H1 (cell line): Measurements from ENCODE around the gene CRADD. TPM values are rescaled to one million over a fixed set of nuclear protein-coding genes. Genes with fewer than 3 reads are reported as not detected.

Experiments
- CTCF ChIA-PET: fragments of 300-600 bp; sonication (Branson Sonifier 250); formaldehyde crosslinking; loops from one replicate; lab custom pipeline; 2021; ENCODE audit not compliant: partially characterized antibody; lab: Charles Lee
- POLR2A ChIA-PET: fragments of 300-600 bp; sonication (Branson Sonifier 250); formaldehyde crosslinking; loops from one replicate; lab custom pipeline; 2021; ENCODE audit warnings: inconsistent platforms; ENCODE audit not compliant: partially characterized antibody; lab: Charles Lee
- DNase-seq, 2 experiments: peaks; one replicate each; pipeline versions ENCODE4 v3.0.0 to v3.0.0-alpha.2; 2010 to 2022; ENCODE audit warnings: low spot score in 2 of 2, low read depth in 1 of 2, mixed read lengths in 1 of 2
- FAIRE-seq: peaks from 2 replicates; lab custom pipeline; 2011; peaks lifted over from hg19 to GRCh38; lab: Jason Lieb, UNC
- H2AFZ ChIP-seq: 2 replicates; pipeline ENCODE4 v1.8.1; 2012; ENCODE audit warnings: low read length, inconsistent platforms
- H2AK5ac ChIP-seq: 2 replicates; pipeline ENCODE4 v1.6.1; 2013; ENCODE audit warnings: low read depth, low read length
- H2BK120ac ChIP-seq: replicated peaks from 2 replicates; pipeline ENCODE3; 2013; ENCODE audit warnings: low read depth, low read length, inconsistent platforms
- H2BK12ac ChIP-seq: 2 replicates; pipeline ENCODE4 v1.6.1; 2013; ENCODE audit warnings: low read depth, low read length
- H2BK15ac ChIP-seq: 2 replicates; pipeline ENCODE4 v1.6.1; 2013; ENCODE audit warnings: low read length
- H2BK20ac ChIP-seq: 2 replicates; pipeline ENCODE4 v1.6.1; 2013; ENCODE audit warnings: low read length
- H2BK5ac ChIP-seq: 2 replicates; pipeline ENCODE4 v1.6.1; 2013; ENCODE audit warnings: low read depth, low read length
- H3K14ac ChIP-seq: 2 replicates; pipeline ENCODE4 v1.6.1; 2013; ENCODE audit warnings: inconsistent platforms; ENCODE audit not compliant: insufficient read length
- H3K18ac ChIP-seq: 2 replicates; pipeline ENCODE4 v1.6.1; 2013; ENCODE audit warnings: low read length; ENCODE audit errors: extremely low read depth
- H3K23ac ChIP-seq: 2 replicates; pipeline ENCODE4 v1.6.1; 2013; ENCODE audit warnings: inconsistent platforms; ENCODE audit not compliant: insufficient read length
- H3K23me2 ChIP-seq: 2 replicates; pipeline ENCODE4 v1.6.1; 2013; ENCODE audit warnings: low read depth, low read length
- H3K27ac ChIP-seq: 2 replicates; pipeline ENCODE4 v1.6.1; 2011; ENCODE audit warnings: low read depth, low read length, inconsistent platforms
- H3K27me3 ChIP-seq, 4 experiments: replicated peaks in 1 of 4; 1 replicate in 1 of 4; 2 replicates in 3 of 4; pipeline versions ENCODE4 v1.6.1 to v1.8.1; 2011 to 2013; ENCODE audit warnings: low read length in 3 of 4, mild to moderate bottlenecking in 3 of 4, inconsistent platforms in 2 of 4, mixed read lengths in 2 of 4, moderate library complexity in 1 of 4; ENCODE audit not compliant: control insufficient read depth in 3 of 4, insufficient read depth in 3 of 4; ENCODE audit errors: extremely low read depth in 1 of 4
- H3K36me3 ChIP-seq, 4 experiments: 2 replicates each; pipeline versions ENCODE4 v1.6.1 to v1.8.1; 2011 to 2013; ENCODE audit warnings: mild to moderate bottlenecking in 4 of 4, low read length in 3 of 4, moderate library complexity in 2 of 4, control low read depth in 1 of 4, inconsistent platforms in 1 of 4; ENCODE audit not compliant: insufficient read depth in 4 of 4, control insufficient read depth in 2 of 4
- H3K4ac ChIP-seq: replicated peaks from 2 replicates; pipeline ENCODE3; 2013; ENCODE audit warnings: low read length, low read depth, mixed read lengths, inconsistent platforms; ENCODE audit not compliant: insufficient read length
- H3K4me1 ChIP-seq, 4 experiments: replicated peaks in 1 of 4; 1 replicate in 1 of 4; 2 replicates in 3 of 4; pipeline versions ENCODE4 v1.6.1 to v1.8.1; 2011 to 2013; ENCODE audit warnings: low read length in 3 of 4, inconsistent platforms in 2 of 4, mixed read lengths in 1 of 4; ENCODE audit not compliant: insufficient read depth in 4 of 4, control insufficient read depth in 3 of 4
- H3K4me2 ChIP-seq, 2 experiments: 2 replicates each; pipeline versions ENCODE4 v1.6.1 to v1.8.1; 2011 to 2013; ENCODE audit warnings: low read depth in 2 of 2, low read length in 2 of 2, control low read depth in 1 of 2, inconsistent platforms in 1 of 2, mild to moderate bottlenecking in 1 of 2; ENCODE audit not compliant: insufficient read depth in 1 of 2
- H3K4me3 ChIP-seq, 4 experiments: fragments of 200-600, 300-600 bp in 1 of 4; sonication (generic), shearing (Covaris generic), sonication (Bioruptor Twin) in 1 of 4; 2 replicates each; pipeline versions ENCODE4 v1.5.1 to v1.8.1; 2011 to 2016; ENCODE audit warnings: low read length in 4 of 4, low read depth in 3 of 4, control low read depth in 2 of 4, inconsistent platforms in 2 of 4, mild to moderate bottlenecking in 2 of 4, mixed read lengths in 1 of 4, moderate library complexity in 1 of 4; ENCODE audit not compliant: insufficient read depth in 2 of 4; ENCODE audit errors: extremely low read depth in 1 of 4
- H3K56ac ChIP-seq: replicated peaks from 2 replicates; pipeline ENCODE3; 2013; ENCODE audit warnings: low read depth, mild to moderate bottlenecking, mixed read lengths, low read length, inconsistent platforms; ENCODE audit not compliant: insufficient read length
- H3K79me1 ChIP-seq: 2 replicates; pipeline ENCODE4 v1.6.1; 2013; ENCODE audit warnings: low read depth, low read length, control low read depth
- H3K79me2 ChIP-seq, 2 experiments: 2 replicates each; pipeline versions ENCODE4 v1.6.1 to v1.8.1; 2012 to 2013; ENCODE audit warnings: low read length in 2 of 2, mild to moderate bottlenecking in 2 of 2, inconsistent platforms in 1 of 2; ENCODE audit not compliant: insufficient read depth in 2 of 2, control insufficient read depth in 1 of 2
- H3K9ac ChIP-seq, 4 experiments: replicated peaks in 1 of 4; 1 replicate in 1 of 4; 2 replicates in 3 of 4; pipeline versions ENCODE4 v1.6.1 to v1.8.1; 2011 to 2013; ENCODE audit warnings: low read depth in 3 of 4, low read length in 3 of 4, control low read depth in 2 of 4, mild to moderate bottlenecking in 2 of 4, moderate library complexity in 2 of 4, inconsistent platforms in 1 of 4; ENCODE audit errors: extremely low read depth in 1 of 4
- H3K9me3 ChIP-seq, 2 experiments: 2 replicates each; pipeline versions ENCODE4 v1.6.1 to v1.8.1; 2012 to 2013; ENCODE audit warnings: mild to moderate bottlenecking in 2 of 2, moderate library complexity in 2 of 2, control low read depth in 1 of 2, inconsistent platforms in 1 of 2, low read depth in 1 of 2, low read length in 1 of 2, mixed read lengths in 1 of 2; ENCODE audit not compliant: insufficient read depth in 2 of 2
- H4K20me1 ChIP-seq, 2 experiments: replicated peaks in 1 of 2; 2 replicates each; pipeline versions ENCODE3 to v1.8.1; 2011 to 2013; ENCODE audit warnings: inconsistent platforms in 2 of 2, low read length in 2 of 2, mild to moderate bottlenecking in 1 of 2; ENCODE audit not compliant: insufficient read depth in 2 of 2, control insufficient read depth in 1 of 2
- H4K5ac ChIP-seq: 2 replicates; pipeline ENCODE4 v1.6.1; 2013; ENCODE audit warnings: low read length, low read depth, mixed read lengths, inconsistent platforms; ENCODE audit not compliant: insufficient read length
- H4K8ac ChIP-seq: 2 replicates; pipeline ENCODE4 v1.8.0; 2013; ENCODE audit warnings: mild to moderate bottlenecking, moderate library complexity, low read length, inconsistent platforms; ENCODE audit not compliant: insufficient read depth; ENCODE audit errors: extremely low read depth
- H4K91ac ChIP-seq: replicated peaks from 2 replicates; pipeline ENCODE3; 2013; ENCODE audit warnings: low read length, mixed read lengths, inconsistent platforms; ENCODE audit not compliant: insufficient read length
- ATF2 ChIP-seq: IDR thresholded peaks from 2 replicates; pipeline ENCODE4 v1.6.1; 2012; ENCODE audit warnings: low read length, inconsistent platforms
- BCL11A ChIP-seq, 2 experiments: IDR thresholded peaks; one replicate each; pipeline ENCODE4 v1.6.1; 2011; ENCODE audit warnings: low read depth in 2 of 2, low read length in 2 of 2, mild to moderate bottlenecking in 2 of 2
- CHD1 ChIP-seq: IDR thresholded peaks from 2 replicates; pipeline ENCODE4 v1.6.1; 2012; ENCODE audit warnings: low read depth, low read length, improper control_type of control experiment
- HDAC6 ChIP-seq: IDR thresholded peaks from one replicate; pipeline ENCODE4 v1.7.1; 2012; ENCODE audit warnings: low read depth, mild to moderate bottlenecking, inconsistent platforms, low read length, moderate library complexity
- KDM4A ChIP-seq: IDR thresholded peaks from one replicate; pipeline ENCODE4 v1.7.1; 2012; ENCODE audit warnings: low read depth, mild to moderate bottlenecking, moderate library complexity, low read length, inconsistent platforms; ENCODE audit not compliant: severe bottlenecking
- MAX ChIP-seq: IDR thresholded peaks from 2 replicates; pipeline ENCODE4 v1.6.1; 2012; ENCODE audit warnings: inconsistent platforms
- POLR2A ChIP-seq, 2 experiments: IDR thresholded peaks; 1 replicate in 1 of 2; 2 replicates in 1 of 2; pipeline ENCODE4 v1.6.1; 2011; ENCODE audit warnings: low read depth in 2 of 2, low read length in 2 of 2, mild to moderate bottlenecking in 2 of 2; ENCODE audit errors: control extremely low read depth in 1 of 2
- RFX5 ChIP-seq: IDR thresholded peaks from 2 replicates; pipeline ENCODE4 v1.6.1; 2011; ENCODE audit warnings: low read depth, low read length, improper control_type of control experiment, borderline replicate concordance
- RNF2 ChIP-seq: fragments of 200-900, 300-1000 bp; sonication (generic); IDR thresholded peaks from 2 replicates; pipeline ENCODE4 v1.7.1; 2016; ENCODE audit warnings: borderline replicate concordance, low read depth, mild to moderate bottlenecking, antibody characterized with exemption, low read length; ENCODE audit not compliant: poor library complexity, severe bottlenecking; ENCODE audit errors: missing control alignments
- SRF ChIP-seq: IDR thresholded peaks from 2 replicates; pipeline ENCODE4 v1.6.1; 2011; ENCODE audit warnings: mild to moderate bottlenecking, low read depth, low read length, moderate library complexity
- TCF12 ChIP-seq: IDR thresholded peaks from 2 replicates; pipeline ENCODE4 v1.6.1; 2011; ENCODE audit warnings: low read depth, mild to moderate bottlenecking, low read length
- TEAD4 ChIP-seq: IDR thresholded peaks from 2 replicates; pipeline ENCODE4 v1.6.1; 2012; ENCODE audit warnings: low read depth, low read length, inconsistent platforms, mixed read lengths
- YY1 ChIP-seq: IDR thresholded peaks from 2 replicates; pipeline ENCODE4 v1.6.1; 2011; ENCODE audit warnings: low read depth, mild to moderate bottlenecking, low read length
- ZNF274 ChIP-seq: IDR thresholded peaks from 2 replicates; pipeline ENCODE4 v1.7.0; 2012; ENCODE audit warnings: low read length, borderline replicate concordance; ENCODE audit errors: extremely low read depth
- WGBS, 2 experiments: shearing (Covaris generic) in 1 of 2; methylation state at CpG; one replicate each; pipeline versions ENCODE4 v1.1.6 to v1.1.7; 2013 to 2015; ENCODE audit warnings: low lambda C conversion rate in 2 of 2, mixed read lengths in 2 of 2, inconsistent platforms in 1 of 2, low coverage in 1 of 2, missing lambda C conversion rate in 1 of 2; ENCODE audit not compliant: insufficient replicate concordance in 2 of 2, insufficient coverage in 1 of 2, insufficient read length in 1 of 2; ENCODE audit errors: extremely low coverage in 1 of 2, missing lambda C conversion rate in 1 of 2; 5-methylcytosine and 5-hydroxymethylcytosine counted together
- polyA plus RNA-seq, 7 experiments: library from polyadenylated mRNA; depleted of rRNA in 3 of 7; stranded (reverse) in 5 of 7; unstranded in 2 of 7; fragments of >200 nt in 5 of 7; fragments of 200-250 nt in 2 of 7; gene quantifications; 1 replicate in 5 of 7; 2 replicates in 1 of 7; 4 replicates in 1 of 7; pipeline versions ENCODE4 v1.2.1 to v1.2.3, GENCODE V29; 2011 to 2013; ENCODE audit warnings: missing spikeins in 2 of 7, mixed read lengths in 2 of 7
- total RNA-seq: library from RNA; stranded (reverse); fragmentation: NEBNext Ultra II Directional; extraction: Animal tissue kit (Norgen Biotek cat#: 25700); gene quantifications from 2 replicates; pipeline ENCODE4 v1.2.1, GENCODE V29; 2021

CRADD gene
- total and polyA plus RNA-seq, 2 of the 8 experiments (the other 6 are each of a cell fraction or from before 2014, with no cell fraction given): 8.1 to 15.4 TPM

GRCh38 chr12:93719710-93720109 lies 42.5 kb downstream of the CRADD start:
- no peaks in the 10 kb centered on the region for H3K79me1 ChIP-seq
- H3K27ac ChIP-seq: no peak overlapping the region
- H3K9me3 ChIP-seq: no peaks in the 10 kb centered on the region; a peak in 1 of 4 replicates
- H2BK15ac ChIP-seq: no peak overlapping the region
- H3K4ac ChIP-seq: no peak overlapping the region
- no peak overlapping the region for H3K4me3 ChIP-seq
- no peak overlapping the region for H3K9ac ChIP-seq
- no peak for FAIRE-seq
- H3K27me3 ChIP-seq: no peaks in the 10 kb centered on the region
- H2AFZ ChIP-seq: no peak overlapping the region
- H3K14ac ChIP-seq: no peak overlapping the region
- no peak overlapping the region for H3K56ac ChIP-seq
- WGBS, 2 experiments: 92% methylated on average over 1 of the region's 1 CpG; no CpG with 5 or more reads in 1 of the 2 experiments
- no peak overlapping the region for H4K8ac ChIP-seq
- H3K23ac ChIP-seq: no peak overlapping the region
- no peaks in the 10 kb centered on the region for H4K20me1 ChIP-seq
- no peak for DNase-seq
- H3K4me2 ChIP-seq: no peak overlapping the region
- no peak overlapping the region for H4K5ac ChIP-seq
- no peak overlapping the region for H4K91ac ChIP-seq
- CTCF ChIA-PET: no interaction called here
- H3K18ac ChIP-seq: no peak overlapping the region
- POLR2A ChIA-PET: no interaction called here
- H2BK12ac ChIP-seq: no peak overlapping the region
- H3K79me2 ChIP-seq: no peaks in the 10 kb centered on the region
- H3K4me1 ChIP-seq: no peaks in the 10 kb centered on the region
- H3K23me2 ChIP-seq: no peaks in the 10 kb centered on the region
- no peak overlapping the region for H2BK20ac ChIP-seq
- H3K36me3 ChIP-seq: no peaks in the 10 kb centered on the region
- no peak overlapping the region for H2BK5ac ChIP-seq
- no peak overlapping the region for H2AK5ac ChIP-seq
- H2BK120ac ChIP-seq: no peak overlapping the region
- TF ChIP-seq TCF12 (no peak), CHD1 (no peak), MAX (no peak), SRF (no peak), ATF2 (no peak), TEAD4 (no peak), ZNF274 (no peak), YY1 (no peak), KDM4A (no peak), RFX5 (no peak), HDAC6 (no peak), RNF2 (no peak), BCL11A (IDR thresholded peaks at IDR 0.05; ENCODE audit: low read depth in 2 of 2, low read length in 2 of 2) (no peak), POLR2A (IDR thresholded peaks at IDR 0.05; ENCODE audit: control extremely low read depth in 1 of 2, low read depth in 2 of 2, low read length in 2 of 2) (no peak)
